ENCODE data around the gene DPEP2.
"Not testable (repeated sequence)": the region's sequence is repeated elsewhere in the genome, so short reads cannot be mapped to it uniquely, and the experiment has no call there.

DPEP2 gene

GRCh38 chr16:67998779-67999688 is at the start of gene DPEP2:
Gene DPEP2 (minus strand): TSS chr16:67999484. CDS start chr16:67993212, 6,272 bp downstream.
- Histone ChIP-seq H3K4me2 (ENCODE audit: low read length) (peak within 1 kb of the TSS; percentile 51), H3K27ac (ENCODE audit: low read depth, low read length, poor library complexity, severe bottlenecking) (peak within 1 kb of the TSS; percentile 86)
- H4K20me1 ChIP-seq (ENCODE audit: insufficient read depth, low read length), result not testable (repeated sequence)

GRCh38 chr16:68047987-68048386 is 48.7 kb upstream of the DPEP2 start:
- H3K27me3 ChIP-seq (ENCODE audit: insufficient read depth, low read length), result no peaks in the 10 kb centered on the region
- H3K36me3 ChIP-seq (ENCODE audit: insufficient read depth, low read length), result peaks cover 63% of the 10 kb centered on the region
- no peak overlapping the region for H3K27ac ChIP-seq (ENCODE audit: low read depth, low read length, poor library complexity, severe bottlenecking)
- no peak overlapping the region for H3K4me2 ChIP-seq (ENCODE audit: low read length)
- H3K79me2 ChIP-seq (ENCODE audit: insufficient read depth, low read length), result no peaks in the 10 kb centered on the region
- no peaks in the 10 kb centered on the region for H3K4me1 ChIP-seq (ENCODE audit: insufficient read depth, low read length, severe bottlenecking)
- H3K9me2 ChIP-seq (ENCODE audit: low read depth, low read length), result no peaks in the 10 kb centered on the region
- H2AFZ ChIP-seq (ENCODE audit: low read length), result no peak overlapping the region
- TF ChIP-seq EZH2 (IDR thresholded peaks at IDR 0.05; ENCODE audit: borderline replicate concordance, low read length) (no peak), CTCF (IDR thresholded peaks at IDR 0.05; ENCODE audit: low read length) (no peak)
- no peaks in the 10 kb centered on the region for H3K9me3 ChIP-seq (ENCODE audit: low read length)
- H3F3A ChIP-seq (ENCODE audit: insufficient read depth, low read length), result no peaks in the 10 kb centered on the region
- no peak overlapping the region for H3K4me3 ChIP-seq (ENCODE audit: low read depth, low read length, poor library complexity, severe bottlenecking)
- no peaks in the 10 kb centered on the region for H4K20me1 ChIP-seq (ENCODE audit: insufficient read depth, low read length)
- no peak overlapping the region for H3K9ac ChIP-seq (ENCODE audit: low read length)

More at GRCh38 chr16:67998779-67999688, at the start of gene DPEP2:
- H3K9me3 ChIP-seq (ENCODE audit: low read length); H3K36me3 ChIP-seq (ENCODE audit: insufficient read depth, low read length); H3K79me2 ChIP-seq (ENCODE audit: insufficient read depth, low read length); H3K27me3 ChIP-seq (ENCODE audit: insufficient read depth, low read length); H3F3A ChIP-seq (ENCODE audit: insufficient read depth, low read length); H3K9me2 ChIP-seq (ENCODE audit: low read depth, low read length): not testable (repeated sequence)
- peak within 1 kb of the TSS; percentile 49; the same call in 1 of the 2 replicates for H3K9ac ChIP-seq (ENCODE audit: low read length)
- peak within 1 kb of the TSS; percentile 41 for H3K4me3 ChIP-seq (ENCODE audit: low read depth, low read length, poor library complexity, severe bottlenecking)
- H2AFZ ChIP-seq (ENCODE audit: low read length), result peak within 1 kb of the TSS; percentile 80; the same call in 1 of the 2 replicates
- peaks cover 21% of the 10 kb centered on the region for H3K4me1 ChIP-seq (ENCODE audit: insufficient read depth, low read length, severe bottlenecking)

GRCh38 chr16:68046106-68046505 is 46.8 kb upstream of the DPEP2 start:
- no peaks in the 10 kb centered on the region for H3K9me2 ChIP-seq (ENCODE audit: low read depth, low read length)
- no peak overlapping the region for H3K27ac ChIP-seq (ENCODE audit: low read depth, low read length, poor library complexity, severe bottlenecking)
- H3K79me2 ChIP-seq (ENCODE audit: insufficient read depth, low read length), result no peaks in the 10 kb centered on the region
- no peak overlapping the region for H2AFZ ChIP-seq (ENCODE audit: low read length)
- H3K9me3 ChIP-seq (ENCODE audit: low read length), result no peaks in the 10 kb centered on the region
- TF ChIP-seq CTCF (IDR thresholded peaks at IDR 0.05; ENCODE audit: low read length) (no peak), EZH2 (IDR thresholded peaks at IDR 0.05; ENCODE audit: borderline replicate concordance, low read length) (no peak)
- no peak overlapping the region for H3K4me2 ChIP-seq (ENCODE audit: low read length)
- H3K4me1 ChIP-seq (ENCODE audit: insufficient read depth, low read length, severe bottlenecking), result no peaks in the 10 kb centered on the region
- no peak overlapping the region for H3K9ac ChIP-seq (ENCODE audit: low read length)
- H3K27me3 ChIP-seq (ENCODE audit: insufficient read depth, low read length), result no peaks in the 10 kb centered on the region
- peaks cover 63% of the 10 kb centered on the region for H3K36me3 ChIP-seq (ENCODE audit: insufficient read depth, low read length)
- no peaks in the 10 kb centered on the region for H3F3A ChIP-seq (ENCODE audit: insufficient read depth, low read length)
- no peak overlapping the region for H3K4me3 ChIP-seq (ENCODE audit: low read depth, low read length, poor library complexity, severe bottlenecking)
- H4K20me1 ChIP-seq (ENCODE audit: insufficient read depth, low read length), result no peaks in the 10 kb centered on the region
